Hepatocyte (in vitro differentiated cells): Measurements from ENCODE around the gene COMMD3. TPM values are rescaled to one million over a fixed set of nuclear protein-coding genes. Genes with fewer than 3 reads are reported as not detected.

Source experiments
- DNase-seq: peaks from one replicate; pipeline ENCODE4 v3.0.0-alpha.2; 2016; ENCODE audit warnings: low spot score
- H2AFZ ChIP-seq: fragments of 200-600 bp; sonication (generic); 2 replicates; pipeline ENCODE4 v1.6.0; 2016; ENCODE audit warnings: antibody characterized with exemption, mild to moderate bottlenecking
- H3K27ac ChIP-seq: fragments of 200-600 bp; sonication (generic); 2 replicates; pipeline ENCODE4 v1.5.1; 2016; ENCODE audit warnings: mild to moderate bottlenecking
- H3K27me3 ChIP-seq: fragments of 200-600 bp; sonication (generic); 2 replicates; pipeline ENCODE4 v1.6.1; 2016
- H3K36me3 ChIP-seq: fragments of 200-600 bp; sonication (generic); replicated peaks from 2 replicates; pipeline ENCODE4 v1.5.1; 2016; ENCODE audit warnings: low read depth; ENCODE audit not compliant: insufficient read depth
- H3K4me1 ChIP-seq: fragments of 200-600 bp; sonication (generic); 2 replicates; pipeline ENCODE4 v1.5.1; 2016; ENCODE audit warnings: mild to moderate bottlenecking, moderate library complexity; ENCODE audit not compliant: insufficient read depth
- H3K4me2 ChIP-seq: fragments of 200-600 bp; sonication (generic); 2 replicates; pipeline ENCODE4 v1.6.0; 2016
- H3K4me3 ChIP-seq: fragments of 200-600 bp; sonication (generic); 2 replicates; pipeline ENCODE4 v1.5.1; 2016; ENCODE audit warnings: mild to moderate bottlenecking
- H3K79me2 ChIP-seq: fragments of 200-600 bp; sonication (generic); 2 replicates; pipeline ENCODE4 v1.6.0; 2017; ENCODE audit warnings: mild to moderate bottlenecking
- H3K9me2 ChIP-seq: fragments of 200-600 bp; sonication (generic); replicated peaks from 2 replicates; pipeline ENCODE4 v1.6.0; 2017; ENCODE audit warnings: mild to moderate bottlenecking; ENCODE audit not compliant: insufficient read depth
- H3K9me3 ChIP-seq: fragments of 200-600 bp; sonication (generic); 2 replicates; pipeline ENCODE4 v1.5.1; 2016; ENCODE audit warnings: low read depth, mild to moderate bottlenecking
- H4K20me1 ChIP-seq: fragments of 200-600 bp; sonication (generic); 2 replicates; pipeline ENCODE4 v1.6.0; 2016; ENCODE audit warnings: mild to moderate bottlenecking; ENCODE audit not compliant: insufficient read depth, poor library complexity, severe bottlenecking
- EZH2 ChIP-seq: fragments of 200-600 bp; sonication (generic); IDR thresholded peaks from 2 replicates; pipeline ENCODE4 v1.6.1; 2016; ENCODE audit warnings: antibody characterized with exemption, mild to moderate bottlenecking, borderline replicate concordance
- EZH2phosphoT487 ChIP-seq: fragments of 200-600 bp; sonication (generic); IDR thresholded peaks from one replicate; pipeline ENCODE4 v1.6.1; 2018; ENCODE audit warnings: antibody characterized with exemption, mild to moderate bottlenecking, low read depth, moderate library complexity; ENCODE audit not compliant: unreplicated experiment, severe bottlenecking
- WGBS: methylation state at CpG from one replicate; pipeline ENCODE4 v1.1.6; 2016; ENCODE audit warnings: low lambda C conversion rate; ENCODE audit errors: missing lambda C conversion rate; 5-methylcytosine and 5-hydroxymethylcytosine counted together
- polyA plus RNA-seq: library from polyadenylated mRNA; unstranded; fragments of >200 nt; fragmentation: Nextera tagmentation; extraction: Ambion mirVana; gene quantifications from 2 replicates; pipeline ENCODE4 v1.2.1, GENCODE V29; 2016
- total RNA-seq: library from RNA; depleted of rRNA; stranded (reverse); fragments of >200 nt; gene quantifications from 2 replicates; pipeline ENCODE4 v1.2.3, GENCODE V29; 2014
- TF ChIP-seq, protein P1 (sequence below): fragments of 200-600 bp; sonication (generic); IDR thresholded peaks from 2 replicates; pipeline ENCODE4 v1.5.1; 2016; ENCODE audit warnings: antibody characterized with exemption, mild to moderate bottlenecking; ENCODE audit not compliant: poor library complexity

The COMMD3 gene
- total and polyA plus RNA-seq, 2 experiments from 2014 or later: 55.1 to 92.3 TPM

DNA sequence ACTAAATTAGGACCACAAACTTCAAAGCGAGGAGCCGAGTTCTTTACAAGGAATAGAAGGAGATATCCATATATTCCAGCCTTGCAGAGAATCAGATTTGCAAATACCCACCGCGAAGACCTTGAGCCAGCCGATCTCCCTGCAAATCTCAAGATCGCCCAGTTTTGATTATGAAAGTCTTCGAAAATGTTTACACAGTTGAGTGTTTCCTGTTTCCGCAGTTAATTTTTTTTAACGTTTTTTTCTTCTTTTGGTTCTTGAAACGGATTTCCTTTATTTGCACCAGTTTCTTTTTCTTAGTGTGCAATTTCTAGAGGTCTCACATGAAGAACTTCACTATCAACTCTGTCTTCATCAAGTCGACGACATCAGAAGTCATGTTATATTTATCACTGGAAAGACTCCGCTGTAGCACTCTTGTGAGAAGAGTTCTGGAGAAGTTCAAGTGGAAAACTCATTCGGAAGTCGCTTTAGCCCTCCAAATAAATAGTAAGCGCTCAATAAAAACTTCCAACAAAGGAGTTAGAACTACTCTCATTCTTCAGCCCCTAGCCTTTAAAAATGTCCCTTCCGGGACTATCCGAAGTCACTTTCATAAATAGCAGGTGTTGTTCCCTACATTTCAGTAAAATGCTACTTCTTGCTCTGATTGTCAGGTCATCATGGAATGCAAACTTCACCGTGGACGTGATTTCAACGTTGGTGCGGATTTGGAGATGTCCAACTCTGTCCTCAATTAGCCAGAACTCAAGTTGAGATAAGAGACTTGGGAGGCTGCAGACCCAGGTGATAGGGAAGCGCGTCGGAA is 17.2 kb downstream of the COMMD3 start:
- H3K79me2 ChIP-seq: no peaks in the 10 kb centered on the region
- no peaks in the 10 kb centered on the region for H3K9me2 ChIP-seq
- no peak overlapping the region for H3K4me3 ChIP-seq
- H2AFZ ChIP-seq: peak overlapping the region; percentile 85
- no peaks in the 10 kb centered on the region for H4K20me1 ChIP-seq
- peaks cover 71% of the 10 kb centered on the region for H3K27me3 ChIP-seq
- no peak overlapping the region for H3K27ac ChIP-seq
- TF ChIP-seq EZH2phosphoT487: no peak
- TF ChIP-seq, protein P1, sequence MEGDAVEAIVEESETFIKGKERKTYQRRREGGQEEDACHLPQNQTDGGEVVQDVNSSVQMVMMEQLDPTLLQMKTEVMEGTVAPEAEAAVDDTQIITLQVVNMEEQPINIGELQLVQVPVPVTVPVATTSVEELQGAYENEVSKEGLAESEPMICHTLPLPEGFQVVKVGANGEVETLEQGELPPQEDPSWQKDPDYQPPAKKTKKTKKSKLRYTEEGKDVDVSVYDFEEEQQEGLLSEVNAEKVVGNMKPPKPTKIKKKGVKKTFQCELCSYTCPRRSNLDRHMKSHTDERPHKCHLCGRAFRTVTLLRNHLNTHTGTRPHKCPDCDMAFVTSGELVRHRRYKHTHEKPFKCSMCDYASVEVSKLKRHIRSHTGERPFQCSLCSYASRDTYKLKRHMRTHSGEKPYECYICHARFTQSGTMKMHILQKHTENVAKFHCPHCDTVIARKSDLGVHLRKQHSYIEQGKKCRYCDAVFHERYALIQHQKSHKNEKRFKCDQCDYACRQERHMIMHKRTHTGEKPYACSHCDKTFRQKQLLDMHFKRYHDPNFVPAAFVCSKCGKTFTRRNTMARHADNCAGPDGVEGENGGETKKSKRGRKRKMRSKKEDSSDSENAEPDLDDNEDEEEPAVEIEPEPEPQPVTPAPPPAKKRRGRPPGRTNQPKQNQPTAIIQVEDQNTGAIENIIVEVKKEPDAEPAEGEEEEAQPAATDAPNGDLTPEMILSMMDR: no peak
- WGBS: 19% methylated on average over 25 of the region's 25 CpGs
- H3K4me1 ChIP-seq: peaks cover 26% of the 10 kb centered on the region
- no peaks in the 10 kb centered on the region for H3K9me3 ChIP-seq
- H3K36me3 ChIP-seq: no peaks in the 10 kb centered on the region
- DNase-seq: no peak
- H3K4me2 ChIP-seq: peak overlapping the region; percentile 91

DNA sequence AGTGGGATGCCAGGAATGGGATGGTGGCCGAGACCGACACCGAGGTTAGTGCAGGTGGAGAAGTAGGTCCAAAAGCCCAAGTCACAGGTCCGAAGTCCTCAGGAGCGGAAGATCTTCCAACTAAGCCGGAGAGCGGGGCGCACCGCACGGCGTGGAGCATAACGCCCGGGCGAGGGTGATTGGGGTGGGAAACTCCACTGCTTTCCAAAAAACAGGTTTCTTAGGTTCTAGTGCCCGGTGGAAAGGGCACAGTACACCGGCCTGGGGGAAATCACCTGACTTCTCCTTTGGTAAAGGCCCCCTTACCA is 17.7 kb downstream of the COMMD3 start:
- H3K9me3 ChIP-seq: no peaks in the 10 kb centered on the region
- no peaks in the 10 kb centered on the region for H3K36me3 ChIP-seq
- no peak for TF ChIP-seq EZH2phosphoT487
- no peak for TF ChIP-seq EZH2
- H4K20me1 ChIP-seq: no peaks in the 10 kb centered on the region
- H3K4me1 ChIP-seq: peaks cover 26% of the 10 kb centered on the region
- H3K4me3 ChIP-seq: peak overlapping the region; percentile 9
- H3K27ac ChIP-seq: no peak overlapping the region
- DNase-seq: no peak
- peak overlapping the region; percentile 85 for H2AFZ ChIP-seq
- no peaks in the 10 kb centered on the region for H3K9me2 ChIP-seq
- H3K79me2 ChIP-seq: no peaks in the 10 kb centered on the region
- peaks cover 77% of the 10 kb centered on the region for H3K27me3 ChIP-seq
- H3K4me2 ChIP-seq: peak overlapping the region; percentile 91
- 19% methylated on average over 16 of the region's 16 CpGs for WGBS

DNA sequence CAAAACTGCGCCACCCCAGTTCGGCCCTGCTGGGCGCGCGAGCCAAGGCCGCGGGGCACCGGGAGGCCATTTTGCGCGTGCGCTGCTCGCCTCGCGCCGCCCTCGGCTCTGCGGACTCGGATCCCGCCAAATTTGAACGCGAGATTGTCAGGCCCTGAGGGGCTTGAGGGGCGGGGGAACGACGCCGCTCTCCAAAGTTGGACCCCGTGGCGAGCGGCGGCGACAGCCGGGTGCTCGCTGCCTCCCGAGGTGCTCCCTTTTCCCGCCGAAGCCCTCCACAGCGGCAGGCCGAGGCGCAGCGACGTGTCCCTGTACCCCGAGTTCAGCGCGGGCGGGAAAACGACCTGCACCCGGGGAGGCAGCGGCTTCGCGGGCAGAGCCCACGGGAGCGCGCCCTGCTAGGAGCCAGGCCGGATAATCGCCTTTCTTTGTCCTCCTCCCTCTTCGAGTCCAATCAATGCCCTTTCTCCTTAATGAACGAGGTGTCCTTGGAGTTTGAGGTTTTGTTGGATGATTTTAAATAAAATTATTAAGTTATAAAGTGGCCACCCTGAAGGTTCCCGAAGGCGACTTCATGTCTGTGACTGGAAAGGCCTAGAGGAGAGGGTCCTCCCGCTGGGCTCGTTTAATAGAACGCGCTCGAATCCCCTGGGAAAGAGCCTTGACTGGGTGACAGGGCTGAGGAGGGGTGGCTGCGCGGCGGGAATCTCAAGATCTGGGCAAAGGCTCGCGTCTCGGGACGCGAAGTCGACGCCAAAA is 18.4 kb downstream of the COMMD3 start:
- Histone ChIP-seq H3K9me2 (no peaks in the 10 kb centered on the region), H3K4me2 (peak overlapping the region; percentile 91), H3K79me2 (no peaks in the 10 kb centered on the region), H3K4me1 (peaks cover 26% of the 10 kb centered on the region), H3K27ac (no peak overlapping the region), H4K20me1 (no peaks in the 10 kb centered on the region), H3K27me3 (peaks cover 84% of the 10 kb centered on the region), H3K36me3 (no peaks in the 10 kb centered on the region), H3K4me3 (peak overlapping the region; percentile 38), H3K9me3 (no peaks in the 10 kb centered on the region), H2AFZ (peak overlapping the region; percentile 85)
- WGBS: 3% methylated on average over 72 of the region's 73 CpGs
- peak; percentile 66 for DNase-seq
- TF ChIP-seq EZH2 (peak; percentile 28), EZH2phosphoT487 (peak; percentile 21)
- TF ChIP-seq, protein P1: no peak
